Stimulated activated CD4-positive, alpha-beta T cell treated with anti-CD3 and anti-CD28 coated beads, Interleukin-1b, Interleukin-23, amount 100 ng/mL, for 48 hours (primary cell): ENCODE results near the gene MCTP2.
"Not testable (repeated sequence)": the region's sequence is repeated elsewhere in the genome, so short reads cannot be mapped to it uniquely, and the experiment has no call there.

Source experiments
- DNase-seq: peaks from one replicate; pipeline ENCODE4 v3.0.0-alpha.2; 2020

MCTP2 gene

DNA sequence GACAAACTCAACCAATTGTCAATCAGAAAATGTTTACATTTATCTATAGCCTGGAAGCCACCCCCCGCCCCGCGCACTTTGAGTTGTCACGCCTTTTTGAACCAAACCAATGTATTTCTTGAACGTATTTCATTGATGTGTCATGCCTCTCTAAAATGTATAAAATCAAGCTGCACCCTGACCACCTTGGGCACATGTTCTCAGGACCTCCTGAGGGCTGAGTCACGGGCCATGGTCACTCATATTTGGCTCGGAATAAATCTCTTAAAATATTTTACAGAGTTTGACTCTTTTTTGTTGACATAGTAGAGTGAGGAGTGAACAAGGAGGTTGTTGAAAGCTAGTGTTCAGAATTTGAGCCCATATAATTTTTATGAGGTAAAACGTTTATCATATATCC, 6.5 kb downstream of the MCTP2 start:
- no peak for DNase-seq

DNA sequence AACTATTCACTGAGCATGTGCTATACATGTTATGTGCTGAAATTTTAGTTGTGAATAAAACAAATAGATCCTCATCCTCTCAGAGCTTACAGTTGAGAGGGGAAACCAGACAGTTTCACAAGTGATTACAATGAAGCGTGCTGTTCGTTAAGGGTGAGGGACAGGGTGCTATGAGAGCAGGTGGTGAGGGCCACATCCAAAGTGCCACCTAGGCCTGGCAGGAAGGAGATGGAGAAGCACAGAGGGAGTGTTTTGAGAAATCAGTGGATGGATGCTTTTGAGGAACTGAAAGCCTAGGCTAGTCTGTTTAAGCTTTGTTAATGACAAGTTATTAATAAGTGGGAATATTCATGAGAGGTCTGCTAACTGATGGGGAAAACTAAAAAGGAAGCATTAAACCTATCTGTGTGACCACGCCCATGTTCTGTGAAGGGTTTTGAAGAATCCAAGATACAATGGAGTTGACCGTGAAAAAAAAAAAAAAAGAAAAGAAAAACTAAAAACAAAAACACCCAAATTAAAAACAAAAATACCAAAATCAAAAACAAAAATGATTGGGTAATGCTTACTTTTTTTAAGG, 7.3 kb downstream of the MCTP2 start:
- DNase-seq: no peak

- no peak for DNase-seq
Observed at GRCh38 chr15:94239474-94239873, 8.1 kb downstream of the MCTP2 start.

GRCh38 chr15:94240480-94240879, 9.1 kb downstream of the MCTP2 start:
- DNase-seq: no peak

DNA sequence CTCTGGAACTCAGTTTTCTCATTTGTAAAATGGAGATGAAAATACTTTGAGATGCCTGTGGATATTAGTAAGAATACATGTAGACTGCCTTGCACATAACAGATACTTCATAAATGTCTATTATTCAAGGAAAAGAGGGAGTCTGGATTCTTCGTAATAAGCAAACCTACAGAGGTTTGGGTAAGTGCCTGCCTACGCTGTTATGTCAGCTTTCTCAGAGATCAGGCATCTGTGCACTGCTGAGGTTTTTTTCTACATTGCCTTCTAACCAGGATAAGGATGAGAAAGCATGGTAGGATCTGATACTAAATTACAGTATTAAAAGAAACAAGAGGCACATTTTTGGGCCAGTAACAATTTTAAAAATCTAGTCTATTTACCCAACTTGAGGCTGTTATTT, 10.9 kb downstream of the MCTP2 start:
- DNase-seq: no peak

GRCh38 chr15:94243003-94243402, 11.6 kb downstream of the MCTP2 start:
- DNase-seq: not testable (repeated sequence)

DNA sequence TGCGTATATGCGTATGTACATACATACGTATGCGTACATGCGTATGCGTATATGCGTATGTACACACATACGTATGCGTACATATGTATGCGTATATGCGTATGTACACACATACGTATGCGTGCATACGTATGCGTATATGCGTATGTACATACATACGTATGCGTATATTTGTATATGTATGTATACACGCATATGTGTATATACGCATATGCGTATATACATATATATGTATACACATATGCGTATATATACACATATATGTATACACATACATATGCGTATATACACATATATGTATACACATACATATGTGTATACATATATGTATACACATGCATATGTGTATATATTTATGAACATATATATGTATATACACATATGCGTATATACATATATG, 12.1 kb downstream of the MCTP2 start:
- no peak for DNase-seq

DNA sequence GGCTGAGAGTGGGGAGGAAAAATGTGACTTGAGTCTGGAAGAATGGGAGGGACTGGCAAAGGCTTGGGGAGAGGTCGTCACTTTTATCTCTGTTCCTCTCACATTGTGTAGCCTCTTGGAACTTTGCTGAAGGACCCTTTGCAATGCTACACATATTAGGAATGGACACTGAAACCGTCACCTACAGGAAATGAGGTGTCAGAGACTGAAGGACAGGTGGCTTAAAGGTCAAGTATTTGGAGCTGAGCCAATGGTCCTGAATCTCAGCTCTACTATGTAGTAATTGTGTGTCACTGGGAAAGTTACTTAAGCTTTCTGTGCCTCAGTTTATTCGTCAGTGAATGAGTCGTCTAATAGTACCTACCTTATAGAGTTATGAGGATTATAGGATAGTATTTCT, 14.7 kb downstream of the MCTP2 start:
- DNase-seq: no peak

- DNase-seq: no peak
Observed at GRCh38 chr15:94247789-94248638, 16.7 kb downstream of the MCTP2 start.

GRCh38 chr15:94250801-94251200, 19.4 kb downstream of the MCTP2 start:
- no peak for DNase-seq

DNA sequence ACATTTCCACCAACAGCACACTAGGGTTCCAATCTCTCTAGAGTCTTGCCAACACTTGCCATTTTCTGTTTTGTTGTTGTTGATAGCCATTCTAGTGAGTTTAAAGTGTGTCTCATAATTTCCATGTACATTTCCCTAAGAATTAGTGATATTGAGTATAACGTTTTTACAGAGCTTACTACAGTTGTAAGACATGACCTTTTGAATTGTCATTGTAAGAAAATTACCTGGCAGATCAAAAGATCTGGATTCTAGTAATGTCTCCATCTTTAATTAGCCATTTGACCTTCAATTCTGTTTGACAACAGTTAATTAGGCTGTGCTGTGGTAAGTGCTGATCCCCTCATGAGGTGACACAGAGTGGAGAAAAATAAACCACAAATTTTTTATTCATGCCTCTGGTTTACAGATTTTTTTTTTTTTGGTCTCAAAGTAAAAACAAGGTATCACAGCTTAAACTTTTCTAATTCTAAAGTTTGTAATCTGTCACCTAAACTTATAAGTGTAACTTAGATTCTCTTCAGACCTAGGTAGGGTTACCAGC, 20.9 kb downstream of the MCTP2 start:
- DNase-seq: no peak

DNA sequence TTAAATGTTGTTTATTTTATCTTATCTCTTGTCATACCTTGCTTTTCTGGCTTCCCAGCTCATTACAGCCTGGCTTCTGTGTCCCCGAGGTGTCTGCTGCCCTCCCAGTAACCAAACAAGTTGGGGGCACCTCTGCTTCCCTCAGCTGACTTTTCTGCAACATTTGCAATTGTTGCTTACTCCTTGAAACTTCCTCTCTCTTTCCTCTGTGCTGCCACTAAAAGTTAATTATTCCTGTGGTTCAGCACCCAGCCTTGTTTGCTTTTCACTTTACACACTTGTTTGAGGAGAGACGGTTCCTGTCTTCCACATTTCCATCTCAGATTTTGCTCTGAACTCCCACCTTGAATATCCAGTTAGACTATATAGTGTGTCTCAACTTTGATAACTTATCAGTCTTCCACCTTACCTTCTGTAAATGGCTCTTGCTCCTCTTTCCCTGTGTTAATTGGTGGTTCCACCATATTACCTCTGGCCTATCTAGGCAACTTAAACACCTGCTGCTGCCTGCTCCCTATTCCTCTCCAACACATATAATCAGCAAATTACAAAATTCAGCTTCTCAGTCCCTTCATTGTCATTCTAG, 21.6 kb downstream of the MCTP2 start:
- DNase-seq: no peak

DNA sequence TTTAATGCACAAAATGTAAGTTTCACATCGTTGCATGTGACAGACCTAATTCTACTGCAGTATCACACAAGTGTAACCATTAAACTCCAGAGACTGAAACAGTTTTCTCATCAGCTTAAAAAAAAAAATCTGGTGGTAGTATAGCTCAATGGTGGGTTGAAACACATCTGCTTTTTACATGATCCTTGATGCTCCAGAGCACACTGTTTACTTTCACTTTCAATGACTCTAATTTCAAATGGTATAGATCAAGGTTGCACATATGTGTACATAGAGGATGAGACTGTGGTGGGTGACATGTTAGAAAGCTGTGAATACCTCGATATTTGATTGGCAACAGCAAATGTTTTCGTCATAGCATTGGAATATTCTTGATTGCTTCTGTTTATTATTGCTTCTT, 22.4 kb downstream of the MCTP2 start:
- DNase-seq: no peak

- no peak for DNase-seq
Observed at GRCh38 chr15:94255540-94255939, 24.2 kb downstream of the MCTP2 start.

GRCh38 chr15:94256511-94256910, 25.1 kb downstream of the MCTP2 start:
- DNase-seq: no peak

- DNase-seq: not testable (repeated sequence)
Observed at GRCh38 chr15:94257776-94258175, 26.4 kb downstream of the MCTP2 start.

DNA sequence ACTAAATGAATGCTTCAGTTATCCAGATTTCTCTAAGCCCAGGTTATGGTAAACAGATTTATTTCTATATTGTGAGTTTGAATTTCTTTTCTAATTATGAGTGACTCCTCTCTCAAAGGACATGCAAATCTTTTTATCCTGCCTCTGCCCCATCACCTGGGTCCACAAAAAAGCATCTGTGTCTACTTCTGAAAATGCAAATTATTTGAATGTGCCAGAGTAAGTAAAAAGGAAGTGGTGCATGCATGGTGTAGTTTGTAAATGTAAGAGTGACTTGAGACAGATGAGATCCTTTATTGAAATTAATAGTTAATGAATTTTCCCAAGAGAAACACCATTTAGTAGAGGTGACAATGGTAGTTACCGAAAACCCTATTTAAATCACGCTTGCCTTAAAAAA, 26.9 kb downstream of the MCTP2 start:
- no peak for DNase-seq

- no peak for DNase-seq
Observed at GRCh38 chr15:94259121-94259751, 27.9 kb downstream of the MCTP2 start.

- DNase-seq: no peak
Observed at GRCh38 chr15:94259863-94260262, 28.5 kb downstream of the MCTP2 start.

- DNase-seq: no peak
Observed at GRCh38 chr15:94262201-94262600, 30.8 kb downstream of the MCTP2 start.

GRCh38 chr15:94263341-94264273, 32.2 kb downstream of the MCTP2 start:
- DNase-seq: no peak

GRCh38 chr15:94265009-94265408, 33.6 kb downstream of the MCTP2 start:
- DNase-seq: no peak
